Measurements from ENCODE around the gene POMT2. TPM values are rescaled to one million over a fixed set of nuclear protein-coding genes. Genes with fewer than 3 reads are reported as not detected.

Gene POMT2
- total and polyA plus RNA-seq, 2 experiments from 2014 or later = 21.1 to 39.3 TPM

GRCh38 chr14:77276959-77277358 lies 43.7 kb downstream of the POMT2 start:
- 93% methylated on average over 12 of the region's 12 CpGs for WGBS (ENCODE audit: low lambda C conversion rate, missing lambda C conversion rate)

DNA sequence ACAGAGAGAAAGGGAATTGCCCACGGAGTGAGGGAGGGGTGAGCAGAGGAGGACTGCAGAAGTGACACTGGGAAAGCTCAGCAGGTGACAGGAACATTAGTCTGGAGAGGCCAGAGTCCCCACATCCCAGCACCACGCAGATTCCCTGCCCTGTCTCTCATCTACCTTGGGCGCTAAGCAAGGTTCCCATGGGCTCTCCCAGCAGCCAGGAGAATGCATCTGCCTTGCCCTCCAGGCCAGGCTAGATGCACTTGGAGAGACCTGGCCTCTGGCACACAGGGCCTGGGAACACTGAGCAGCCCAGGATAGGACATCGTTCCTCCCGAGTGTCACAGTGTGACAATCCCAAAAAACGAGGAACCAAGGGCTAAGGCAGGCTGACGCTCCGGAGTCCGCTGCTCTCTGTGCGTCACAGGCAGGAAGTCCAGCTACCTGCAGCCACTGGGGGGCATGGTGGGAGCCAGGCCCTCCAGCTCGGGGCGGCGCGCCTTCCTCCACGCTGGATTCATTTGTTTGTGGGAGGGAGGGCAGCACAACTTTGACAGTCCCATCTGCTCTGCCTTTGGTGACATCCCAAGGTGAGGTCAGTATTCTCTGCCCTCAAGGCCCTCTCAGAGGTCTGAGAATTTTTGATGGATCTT lies 44.3 kb downstream of the POMT2 start:
- H3K4me2 ChIP-seq = no peak overlapping the region
- H3K27ac ChIP-seq = no peak overlapping the region
- 88% methylated on average over 15 of the region's 15 CpGs for WGBS (ENCODE audit: low lambda C conversion rate, missing lambda C conversion rate)
- H3K36me3 ChIP-seq (replicated peaks; ENCODE audit: insufficient read depth, low read depth) = no peaks in the 10 kb centered on the region
- no peaks in the 10 kb centered on the region for H3K79me2 ChIP-seq
- no peaks in the 10 kb centered on the region for H3K4me1 ChIP-seq (ENCODE audit: insufficient read depth)
- H4K20me1 ChIP-seq (ENCODE audit: insufficient read depth, poor library complexity, severe bottlenecking) = no peaks in the 10 kb centered on the region
- no peak overlapping the region for H2AFZ ChIP-seq
- H3K9me2 ChIP-seq (replicated peaks; ENCODE audit: insufficient read depth) = no peaks in the 10 kb centered on the region
- TF ChIP-seq EZH2phosphoT487 (IDR thresholded peaks at IDR 0.05; ENCODE audit: low read depth, severe bottlenecking, unreplicated experiment) (no peak), EZH2 (IDR thresholded peaks at IDR 0.05; ENCODE audit: borderline replicate concordance) (no peak)
- TF ChIP-seq, protein P1, sequence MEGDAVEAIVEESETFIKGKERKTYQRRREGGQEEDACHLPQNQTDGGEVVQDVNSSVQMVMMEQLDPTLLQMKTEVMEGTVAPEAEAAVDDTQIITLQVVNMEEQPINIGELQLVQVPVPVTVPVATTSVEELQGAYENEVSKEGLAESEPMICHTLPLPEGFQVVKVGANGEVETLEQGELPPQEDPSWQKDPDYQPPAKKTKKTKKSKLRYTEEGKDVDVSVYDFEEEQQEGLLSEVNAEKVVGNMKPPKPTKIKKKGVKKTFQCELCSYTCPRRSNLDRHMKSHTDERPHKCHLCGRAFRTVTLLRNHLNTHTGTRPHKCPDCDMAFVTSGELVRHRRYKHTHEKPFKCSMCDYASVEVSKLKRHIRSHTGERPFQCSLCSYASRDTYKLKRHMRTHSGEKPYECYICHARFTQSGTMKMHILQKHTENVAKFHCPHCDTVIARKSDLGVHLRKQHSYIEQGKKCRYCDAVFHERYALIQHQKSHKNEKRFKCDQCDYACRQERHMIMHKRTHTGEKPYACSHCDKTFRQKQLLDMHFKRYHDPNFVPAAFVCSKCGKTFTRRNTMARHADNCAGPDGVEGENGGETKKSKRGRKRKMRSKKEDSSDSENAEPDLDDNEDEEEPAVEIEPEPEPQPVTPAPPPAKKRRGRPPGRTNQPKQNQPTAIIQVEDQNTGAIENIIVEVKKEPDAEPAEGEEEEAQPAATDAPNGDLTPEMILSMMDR (IDR thresholded peaks at IDR 0.05; ENCODE audit: poor library complexity) = no peak
- H3K4me3 ChIP-seq = no peak overlapping the region
- peaks cover 19% of the 10 kb centered on the region for H3K27me3 ChIP-seq
- H3K9me3 ChIP-seq (ENCODE audit: low read depth) = no peaks in the 10 kb centered on the region
- DNase-seq (ENCODE audit: low spot score) = no peak

More at GRCh38 chr14:77276959-77277358, 43.7 kb downstream of the POMT2 start:
- H3K4me3 ChIP-seq = no peak overlapping the region
- no peaks in the 10 kb centered on the region for H3K36me3 ChIP-seq (replicated peaks; ENCODE audit: insufficient read depth, low read depth)
- H3K27ac ChIP-seq = no peak overlapping the region
- no peak for DNase-seq (ENCODE audit: low spot score)
- H2AFZ ChIP-seq = no peak overlapping the region
- TF ChIP-seq, protein P1 (IDR thresholded peaks at IDR 0.05; ENCODE audit: poor library complexity) = no peak
- TF ChIP-seq EZH2 (IDR thresholded peaks at IDR 0.05; ENCODE audit: borderline replicate concordance) (no peak), EZH2phosphoT487 (IDR thresholded peaks at IDR 0.05; ENCODE audit: low read depth, severe bottlenecking, unreplicated experiment) (no peak)
- H3K4me2 ChIP-seq = no peak overlapping the region
- H3K9me2 ChIP-seq (replicated peaks; ENCODE audit: insufficient read depth) = no peaks in the 10 kb centered on the region
- H4K20me1 ChIP-seq (ENCODE audit: insufficient read depth, poor library complexity, severe bottlenecking) = no peaks in the 10 kb centered on the region
- peaks cover 14% of the 10 kb centered on the region for H3K27me3 ChIP-seq
- H3K79me2 ChIP-seq = no peaks in the 10 kb centered on the region
- no peaks in the 10 kb centered on the region for H3K4me1 ChIP-seq (ENCODE audit: insufficient read depth)
- no peaks in the 10 kb centered on the region for H3K9me3 ChIP-seq (ENCODE audit: low read depth)

DNA sequence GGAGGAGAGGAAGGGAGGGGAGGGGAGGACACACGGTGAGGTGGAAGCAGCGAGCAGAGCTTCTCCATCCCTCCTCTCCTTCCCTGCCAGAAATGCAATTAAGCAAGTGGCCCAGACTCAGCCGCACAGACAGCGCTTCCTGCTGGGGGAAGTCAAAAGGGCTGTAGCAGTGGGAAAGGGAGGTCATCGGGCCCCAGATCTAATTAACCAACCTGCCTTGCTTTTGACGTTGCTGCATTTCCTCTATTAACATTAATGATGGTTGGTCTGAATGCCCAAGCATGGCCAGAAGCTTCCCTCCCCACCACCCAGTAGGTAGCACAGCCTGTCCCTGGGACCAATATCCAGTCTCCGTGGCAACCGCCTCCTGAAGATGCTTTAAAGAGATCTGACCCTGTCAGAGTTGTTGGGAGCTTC lies 45.1 kb downstream of the POMT2 start:
- TF ChIP-seq, protein P1 (IDR thresholded peaks at IDR 0.05; ENCODE audit: poor library complexity) = no peak
- TF ChIP-seq EZH2 (IDR thresholded peaks at IDR 0.05; ENCODE audit: borderline replicate concordance) = no peak
- no peak for TF ChIP-seq EZH2phosphoT487 (IDR thresholded peaks at IDR 0.05; ENCODE audit: low read depth, severe bottlenecking, unreplicated experiment)
- WGBS (ENCODE audit: low lambda C conversion rate, missing lambda C conversion rate) = 81% methylated on average over 8 of the region's 8 CpGs
- Histone ChIP-seq H3K27ac (no peak overlapping the region), H4K20me1 (ENCODE audit: insufficient read depth, poor library complexity, severe bottlenecking) (no peaks in the 10 kb centered on the region), H3K36me3 (replicated peaks; ENCODE audit: insufficient read depth, low read depth) (no peaks in the 10 kb centered on the region), H3K4me1 (ENCODE audit: insufficient read depth) (peaks cover 3% of the 10 kb centered on the region), H3K9me2 (replicated peaks; ENCODE audit: insufficient read depth) (no peaks in the 10 kb centered on the region), H3K4me2 (no peak overlapping the region), H3K4me3 (no peak overlapping the region), H3K27me3 (peaks cover 27% of the 10 kb centered on the region), H2AFZ (no peak overlapping the region), H3K79me2 (no peaks in the 10 kb centered on the region), H3K9me3 (ENCODE audit: low read depth) (no peaks in the 10 kb centered on the region)
- no peak for DNase-seq (ENCODE audit: low spot score)
